Measurements from ENCODE around the gene BICRA. TPM values are rescaled to one million over a fixed set of nuclear protein-coding genes. Genes with fewer than 3 reads are reported as not detected.

Gene BICRA
- total RNA-seq, 2 donors from 2014 or later = 13.3 to 26.3 TPM

DNA sequence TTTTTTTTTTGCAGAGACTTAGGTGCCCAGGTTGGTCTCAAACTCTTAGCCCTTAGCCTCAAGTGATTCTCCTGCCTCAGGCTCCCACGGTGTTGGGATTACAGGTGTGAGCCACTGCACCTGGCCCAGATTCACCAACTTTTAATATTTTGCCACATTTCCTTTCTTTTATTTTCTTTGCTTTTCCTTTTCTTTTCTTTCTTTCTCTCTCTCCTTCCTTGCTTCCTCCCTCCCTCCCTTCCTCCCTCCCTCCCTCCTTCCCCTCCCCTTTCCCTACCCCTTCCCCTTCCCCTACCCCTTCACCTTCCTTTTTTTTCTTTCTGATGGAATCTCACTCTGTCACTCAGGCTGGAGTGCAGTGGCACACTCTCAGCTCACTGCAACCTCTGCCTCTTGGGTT is 35.3 kb downstream of the BICRA start:
- ATAC-seq = no peak
- H3K9me3 Mint-ChIP-seq = peaks cover 0 to 5% of the 10 kb centered on the region in 2 donors
- H3K36me3 Mint-ChIP-seq = peaks cover 4 to 19% of the 10 kb centered on the region in 2 donors
- DNase-seq (ENCODE audit: low spot score in 2 of 2) = no peak
- no peak overlapping the region for H3K27ac Mint-ChIP-seq

DNA sequence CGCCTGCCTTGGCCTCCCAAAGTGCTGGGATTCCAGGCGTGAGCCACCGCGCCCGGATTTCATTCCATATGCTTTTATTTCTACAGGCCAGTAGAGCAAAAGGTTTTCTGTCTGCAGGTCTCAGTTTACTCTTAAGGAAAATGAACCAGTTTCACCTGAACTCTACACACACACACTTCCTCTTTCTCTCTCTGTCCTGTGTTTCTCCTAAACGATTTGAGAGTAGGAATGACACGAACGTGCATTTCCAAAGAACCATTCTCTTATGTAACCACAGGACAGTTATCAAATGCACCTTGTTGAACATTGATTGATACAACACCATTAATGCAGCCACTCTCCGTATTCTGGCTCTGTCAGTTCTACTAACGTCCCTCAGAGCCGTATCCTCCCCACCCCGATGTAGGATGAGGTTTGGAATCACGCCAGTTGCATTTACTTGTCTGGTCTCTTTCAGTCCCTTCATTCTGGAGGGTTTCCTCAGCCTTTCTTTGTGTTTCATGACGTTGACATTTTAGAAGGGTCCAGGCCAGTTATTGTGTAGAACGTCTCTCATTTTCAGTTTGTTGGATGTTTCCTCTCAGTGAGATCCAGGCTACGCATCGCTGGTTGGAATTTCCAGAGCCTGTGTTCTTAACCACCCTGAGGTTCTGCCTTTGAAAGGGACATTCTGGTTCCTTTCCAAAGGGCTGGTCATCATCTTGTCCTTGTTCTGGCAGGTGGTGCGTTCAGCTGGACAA is 36.0 kb downstream of the BICRA start:
- ATAC-seq (no peak), DNase-seq (ENCODE audit: low spot score in 2 of 2) (no peak)
- Mint-ChIP-seq H3K9me3 (peaks cover 0 to 5% of the 10 kb centered on the region in 2 donors), H3K36me3 (peaks cover 4 to 19% of the 10 kb centered on the region in 2 donors), H3K27ac (no peak overlapping the region)

- DNase-seq (ENCODE audit: low spot score in 2 of 2) (no peak), ATAC-seq (no peak)
- H3K36me3 Mint-ChIP-seq = peaks cover 4 to 19% of the 10 kb centered on the region in 2 donors
- H3K27ac Mint-ChIP-seq = peak overlapping the region in 1 of 2 donors; percentile 59
- peaks cover 0 to 5% of the 10 kb centered on the region in 2 donors for H3K9me3 Mint-ChIP-seq
These were observed 38.0 kb downstream of the BICRA start for GRCh38 chr19:47646924-47647323.

- no peak for DNase-seq (ENCODE audit: low spot score in 2 of 2)
- no peak for ATAC-seq
- peaks cover 4 to 19% of the 10 kb centered on the region in 2 donors for H3K36me3 Mint-ChIP-seq
- peaks cover 0 to 5% of the 10 kb centered on the region in 2 donors for H3K9me3 Mint-ChIP-seq
- no peak overlapping the region for H3K27ac Mint-ChIP-seq
These were observed 40.7 kb downstream of the BICRA start for GRCh38 chr19:47649588-47649987.

DNA sequence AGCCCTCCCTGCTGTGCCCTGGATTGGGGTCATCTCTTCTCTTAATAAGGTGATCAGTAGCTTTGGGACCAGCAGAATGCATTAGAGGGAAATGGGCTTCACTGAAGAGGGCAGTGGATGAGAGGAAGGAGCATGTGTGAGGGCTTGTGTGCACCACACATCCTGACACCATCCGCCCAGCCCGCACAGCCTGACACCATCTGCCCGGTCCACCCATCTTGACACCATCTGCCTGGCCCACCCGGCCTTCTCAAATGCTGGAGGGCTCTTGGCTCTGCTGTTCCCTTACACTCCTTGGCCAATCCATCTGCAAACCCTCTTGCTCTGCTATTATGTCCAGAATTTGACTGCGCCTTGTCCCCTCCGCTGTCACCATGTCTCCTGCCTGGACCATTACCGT is 41.8 kb downstream of the BICRA start:
- no peak for ATAC-seq
- H3K27ac Mint-ChIP-seq = peak overlapping the region in 1 of 2 donors; percentile 18
- peaks cover 4 to 19% of the 10 kb centered on the region in 2 donors for H3K36me3 Mint-ChIP-seq
- H3K9me3 Mint-ChIP-seq = peaks cover 0 to 5% of the 10 kb centered on the region in 2 donors
- DNase-seq (ENCODE audit: low spot score in 2 of 2) = no peak

DNA sequence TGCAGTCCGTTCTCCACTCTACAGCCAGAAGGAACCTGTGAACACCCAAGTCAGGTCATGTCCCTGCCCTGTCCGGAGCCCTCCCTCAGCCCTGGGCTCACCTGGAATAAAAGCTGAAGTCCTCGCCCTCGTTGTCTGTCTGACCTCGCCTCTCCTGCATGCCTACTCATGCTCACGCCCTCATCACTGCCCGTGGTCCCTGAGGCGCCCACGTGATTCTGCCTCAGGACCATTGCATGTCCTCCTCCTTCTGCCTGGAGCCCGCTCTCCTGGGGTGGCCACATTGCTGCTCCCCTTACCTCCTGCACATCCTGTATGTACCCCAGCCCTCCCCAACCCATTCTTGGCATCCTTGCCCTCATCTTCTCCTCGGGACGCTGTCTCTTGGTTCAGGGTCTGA is 42.2 kb downstream of the BICRA start:
- peak overlapping the region in 1 of 2 donors; percentile 18 for H3K27ac Mint-ChIP-seq
- peaks cover 4 to 19% of the 10 kb centered on the region in 2 donors for H3K36me3 Mint-ChIP-seq

DNA sequence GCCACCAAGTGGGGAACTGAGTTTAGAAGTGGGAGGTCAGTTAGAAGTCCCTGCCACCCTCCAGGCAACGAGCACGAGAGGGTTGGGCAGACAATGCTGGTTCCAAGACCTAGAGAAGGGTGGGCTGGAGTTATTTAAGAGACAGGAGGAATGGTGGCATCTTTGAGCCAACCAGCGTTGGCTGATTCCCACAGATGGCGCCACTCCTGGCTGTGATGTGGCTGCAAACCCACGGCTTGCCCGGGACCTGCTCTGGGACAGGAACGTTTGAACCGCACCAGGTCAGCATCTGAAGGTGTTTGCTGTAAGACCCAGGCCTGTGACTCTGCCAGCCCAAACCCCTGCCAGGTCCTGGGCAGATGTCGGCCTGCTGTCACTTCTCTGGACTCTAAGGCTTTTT is 42.8 kb downstream of the BICRA start:
- peaks cover 4 to 16% of the 10 kb centered on the region in 2 donors for H3K36me3 Mint-ChIP-seq
- no peak for DNase-seq (ENCODE audit: low spot score in 2 of 2)
- no peak for ATAC-seq
- peaks cover 0 to 4% of the 10 kb centered on the region in 2 donors for H3K9me3 Mint-ChIP-seq
- H3K27ac Mint-ChIP-seq = peak overlapping the region in 1 of 2 donors; percentile 36

More for the DNA sequence above, 42.2 kb downstream of the BICRA start:
- H3K9me3 Mint-ChIP-seq = peaks cover 0 to 5% of the 10 kb centered on the region in 2 donors
- no peak for DNase-seq (ENCODE audit: low spot score in 2 of 2)
- ATAC-seq = no peak

GRCh38 chr19:47652285-47652684 is 43.4 kb downstream of the BICRA start:
- ATAC-seq (no peak), DNase-seq (ENCODE audit: low spot score in 2 of 2) (no peak)
- Mint-ChIP-seq H3K27ac (no peak overlapping the region), H3K36me3 (peaks cover 4 to 11% of the 10 kb centered on the region in 2 donors), H3K9me3 (no peaks in the 10 kb centered on the region)

DNA sequence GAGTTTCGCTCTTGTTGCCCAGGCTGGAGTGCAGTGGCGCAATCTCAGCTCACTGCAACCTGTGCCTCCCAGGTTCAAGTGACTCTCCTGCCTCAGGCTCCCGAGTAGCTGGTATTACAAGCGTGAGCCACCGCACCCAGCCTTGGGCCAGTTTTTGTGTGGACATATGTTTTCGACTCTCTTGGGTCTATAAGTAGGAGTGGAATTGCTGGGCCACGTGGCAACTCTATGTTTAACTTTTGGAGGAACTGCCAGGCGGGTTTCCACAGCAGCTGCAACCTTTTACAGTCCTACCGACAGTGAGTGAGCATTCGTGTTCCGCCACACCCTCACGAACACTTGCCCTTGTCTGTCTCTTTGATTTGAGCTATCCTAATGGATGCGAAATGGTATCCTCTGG is 44.9 kb downstream of the BICRA start:
- ATAC-seq (no peak), DNase-seq (ENCODE audit: low spot score in 2 of 2) (no peak)
- Mint-ChIP-seq H3K36me3 (no peaks in the 10 kb centered on the region), H3K27ac (no peak overlapping the region), H3K9me3 (no peaks in the 10 kb centered on the region)

- no peaks in the 10 kb centered on the region for H3K36me3 Mint-ChIP-seq
- H3K27ac Mint-ChIP-seq = no peak overlapping the region
- H3K9me3 Mint-ChIP-seq = no peaks in the 10 kb centered on the region
- DNase-seq (ENCODE audit: low spot score in 2 of 2) (no peak), ATAC-seq (no peak)
These were observed 48.8 kb downstream of the BICRA start for GRCh38 chr19:47657719-47658118.

DNA sequence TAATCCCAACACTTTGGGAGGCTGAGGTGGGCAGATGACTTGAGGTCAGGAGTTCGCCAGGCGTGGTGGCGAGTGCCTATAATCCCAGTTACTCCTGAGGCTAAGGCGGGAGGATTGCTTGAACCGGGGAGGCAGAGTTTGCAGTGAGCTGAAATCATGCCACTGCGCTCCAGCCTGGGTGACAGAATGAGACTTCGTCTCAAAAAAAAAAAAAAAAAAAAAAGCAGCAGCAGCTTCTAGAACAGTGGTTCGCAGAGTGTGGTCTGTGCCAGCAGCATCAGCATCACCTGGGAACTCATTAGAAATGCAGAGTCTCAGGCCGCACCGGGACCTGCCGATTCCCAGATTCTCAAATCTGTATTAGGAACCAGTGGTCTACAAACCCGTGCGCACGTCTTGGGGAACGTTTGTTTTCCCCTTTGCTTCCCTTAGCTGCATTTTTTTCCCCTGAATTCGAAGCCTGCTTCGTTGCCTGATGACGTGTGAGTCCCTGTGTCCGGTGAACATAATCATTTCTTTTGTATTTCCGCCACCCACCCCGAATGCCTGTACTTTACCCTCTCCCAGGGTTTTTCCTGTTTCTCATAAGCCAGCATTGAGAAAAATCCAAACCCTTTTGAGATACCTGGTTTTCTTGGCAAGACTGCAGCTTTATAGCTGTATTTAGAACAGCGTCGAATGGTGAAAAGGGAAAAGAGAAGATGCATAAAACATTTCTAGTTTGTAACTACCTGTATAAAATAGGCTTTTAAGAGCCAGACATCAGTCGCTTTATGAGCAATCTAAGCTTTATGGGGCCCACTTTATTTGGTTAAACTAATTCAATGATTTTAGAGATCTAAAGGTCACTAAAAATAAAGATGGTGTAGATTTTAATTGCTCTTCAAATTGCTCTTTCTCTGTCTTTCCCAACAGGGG is 49.8 kb downstream of the BICRA start:
- Mint-ChIP-seq H3K27ac (no peak overlapping the region), H3K9me3 (no peaks in the 10 kb centered on the region), H3K36me3 (no peaks in the 10 kb centered on the region)
- ATAC-seq = no peak
- DNase-seq (ENCODE audit: low spot score in 2 of 2) = no peak

GRCh38 chr19:47660435-47660832 is 51.5 kb downstream of the BICRA start:
- H3K9me3 Mint-ChIP-seq = no peaks in the 10 kb centered on the region
- ATAC-seq (no peak), DNase-seq (ENCODE audit: low spot score in 2 of 2) (no peak)
- no peaks in the 10 kb centered on the region for H3K36me3 Mint-ChIP-seq
- peak overlapping the region; percentile 23 to 47 for H3K27ac Mint-ChIP-seq

DNA sequence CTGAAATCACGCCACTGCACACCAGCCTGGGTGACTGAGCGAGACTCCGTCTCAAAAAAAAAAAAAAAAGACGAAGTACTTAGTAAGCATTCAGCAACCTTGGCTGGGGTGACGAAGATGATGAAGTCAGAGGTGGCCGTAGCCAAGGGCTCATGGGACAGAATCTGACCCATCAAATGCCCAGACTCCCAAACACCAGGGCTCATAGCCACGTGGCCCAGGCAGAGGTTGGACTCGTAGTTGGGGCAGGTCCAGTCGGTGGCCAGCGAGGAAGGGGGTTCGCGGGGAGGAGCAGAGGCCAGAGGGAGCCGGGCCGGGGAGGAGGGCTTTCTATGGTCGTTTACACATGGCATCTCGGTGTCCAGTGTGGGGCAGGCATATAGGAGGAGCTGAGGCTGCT is 52.2 kb downstream of the BICRA start:
- Mint-ChIP-seq H3K27ac (no peak overlapping the region), H3K36me3 (no peaks in the 10 kb centered on the region), H3K9me3 (no peaks in the 10 kb centered on the region)
- ATAC-seq = no peak
- no peak for DNase-seq (ENCODE audit: low spot score in 2 of 2)

DNA sequence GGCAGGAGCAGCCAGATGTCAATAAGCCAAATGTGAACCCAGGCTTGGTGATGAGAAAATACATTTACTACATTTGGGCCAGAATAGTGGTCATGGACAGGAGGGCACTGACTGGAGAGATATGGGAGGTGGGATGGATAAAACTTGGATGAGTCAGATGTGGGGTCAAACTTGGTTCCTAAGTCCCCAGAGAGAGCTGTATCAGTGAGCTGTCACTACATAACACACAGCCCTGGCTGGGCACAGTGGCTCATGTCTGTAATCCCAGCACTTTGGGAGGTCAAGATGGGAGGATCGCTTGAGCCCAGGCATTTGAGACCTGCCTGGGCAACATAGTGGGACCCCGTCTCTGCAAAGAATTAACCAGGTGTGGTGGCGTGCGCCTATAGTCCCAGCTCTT is 52.7 kb downstream of the BICRA start:
- no peak for ATAC-seq
- H3K27ac Mint-ChIP-seq = peak overlapping the region in 1 of 2 donors; percentile 36
- no peaks in the 10 kb centered on the region for H3K36me3 Mint-ChIP-seq
- no peaks in the 10 kb centered on the region for H3K9me3 Mint-ChIP-seq
- DNase-seq (ENCODE audit: low spot score in 2 of 2) = no peak

DNA sequence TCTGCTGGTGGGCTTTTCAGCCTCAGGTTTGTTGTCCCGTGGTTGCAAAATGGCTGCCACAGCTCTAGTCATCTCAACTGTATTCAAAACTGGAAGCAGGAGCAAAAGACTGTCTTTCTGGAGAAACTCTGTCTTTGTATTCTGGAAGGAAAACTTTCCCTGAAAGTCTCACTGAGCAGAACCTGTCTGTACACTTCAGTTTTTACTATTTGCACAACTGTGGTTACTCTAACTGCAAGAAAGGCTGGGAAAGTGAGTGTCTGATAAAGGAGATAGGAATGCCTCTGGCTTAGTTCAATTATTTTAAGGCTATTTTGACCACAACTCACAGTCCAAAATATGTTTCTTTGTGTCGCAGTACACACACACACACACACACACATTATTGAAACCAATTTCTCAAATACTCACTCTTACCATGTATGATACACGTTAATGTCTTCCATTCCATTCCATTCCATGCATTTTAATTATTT is 54.5 kb downstream of the BICRA start:
- H3K36me3 Mint-ChIP-seq = no peaks in the 10 kb centered on the region
- H3K27ac Mint-ChIP-seq = peak overlapping the region in 1 of 2 donors; percentile 3
- ATAC-seq (no peak), DNase-seq (ENCODE audit: low spot score in 2 of 2) (no peak)
- no peaks in the 10 kb centered on the region for H3K9me3 Mint-ChIP-seq

GRCh38 chr19:47663911-47664771 is 55.2 kb downstream of the BICRA start:
- no peaks in the 10 kb centered on the region for H3K9me3 Mint-ChIP-seq
- ATAC-seq = no peak
- no peaks in the 10 kb centered on the region for H3K36me3 Mint-ChIP-seq
- DNase-seq (ENCODE audit: low spot score in 2 of 2) = no peak
- H3K27ac Mint-ChIP-seq = peak overlapping the region in 1 of 2 donors; percentile 3

Measured in activated naive CD4-positive, alpha-beta T cell treated with anti-CD3 and anti-CD28 coated beads, Interleukin-2, amount 50 U/mL, for 72 hours (primary cell).